ENCODE measurements around the gene COG5.

The COG5 gene
- total RNA-seq: 36.6 to 85.9 (median 67.3) reads per million in 18 experiments

DNA sequence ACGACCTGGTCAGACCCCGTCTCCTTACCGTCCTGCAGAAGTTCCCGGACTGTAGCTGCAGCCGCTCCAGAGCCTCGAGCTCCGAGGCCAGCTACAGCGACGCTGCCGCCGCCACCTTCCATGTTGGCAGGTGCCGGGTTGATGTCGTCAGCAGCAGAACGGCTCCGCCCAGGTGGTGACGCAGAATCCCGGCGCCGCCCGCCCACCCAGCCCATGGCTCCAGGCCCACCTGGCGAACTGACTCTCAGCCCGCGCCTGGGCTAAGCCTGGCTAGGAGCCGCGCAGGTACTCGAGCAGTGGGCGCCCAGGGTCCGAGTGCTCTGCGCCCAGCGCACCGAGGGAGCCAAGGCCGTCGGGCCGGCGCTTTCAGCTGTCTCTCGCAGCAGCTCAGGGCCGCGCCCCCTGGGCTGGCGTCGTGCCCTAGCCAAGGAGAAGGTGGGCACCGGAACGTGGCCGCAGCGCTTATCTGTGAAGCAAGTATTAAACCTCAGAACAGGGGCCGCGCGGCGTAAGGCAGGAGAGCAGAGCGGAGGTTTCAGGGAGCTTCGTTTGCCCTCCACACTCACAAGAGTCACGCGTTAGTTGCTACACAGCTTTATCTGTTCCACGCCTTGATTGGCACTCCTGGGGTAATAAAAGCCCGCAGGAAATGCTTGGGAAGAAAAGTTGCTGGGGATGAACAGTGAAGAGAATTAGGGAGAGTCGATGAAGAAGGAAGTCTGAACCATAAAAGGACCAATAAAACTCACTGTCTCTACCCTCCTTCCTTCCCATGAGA, at the start of gene COG5, which contains the start of gene DUS4L:
COG5 (minus strand) TSS at position 146 of the 778 bp plus-strand sequence; CDS start at position 122, 24 bp downstream.
DUS4L (plus strand) TSS at position 197 of the 778 bp plus-strand sequence. CDS start 3,100 bp downstream, outside the sequence.
- DNase-seq: peak; percentile 71 to 85

- no peak for DNase-seq
Measured at GRCh38 chr7:107613439-107613838, 49.7 kb upstream of the COG5 start.

- no peak for DNase-seq
Measured at GRCh38 chr7:107610323-107610722, 46.6 kb upstream of the COG5 start.

- DNase-seq: no peak
Measured at GRCh38 chr7:107609811-107610261, 46.1 kb upstream of the COG5 start.

DNA sequence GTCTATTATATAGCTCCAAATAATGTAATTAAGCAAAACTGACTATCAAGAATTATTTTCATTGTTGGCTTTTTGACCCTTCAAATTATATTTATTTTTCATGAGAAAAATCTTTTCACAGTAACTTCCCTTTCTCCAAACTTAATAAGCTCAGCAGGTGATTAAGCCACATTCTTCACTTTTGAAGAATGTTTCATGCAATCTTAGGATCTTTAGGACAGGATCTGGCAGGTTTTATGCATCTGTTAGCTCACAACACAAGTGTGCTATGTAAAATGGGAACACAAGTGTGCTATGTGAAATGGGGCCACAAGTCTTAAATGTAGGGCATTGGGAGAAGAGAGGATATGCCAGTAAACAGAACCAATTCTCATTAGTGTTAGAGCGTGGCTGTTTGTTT, 42.6 kb upstream of the COG5 start:
- DNase-seq: no peak

DNA sequence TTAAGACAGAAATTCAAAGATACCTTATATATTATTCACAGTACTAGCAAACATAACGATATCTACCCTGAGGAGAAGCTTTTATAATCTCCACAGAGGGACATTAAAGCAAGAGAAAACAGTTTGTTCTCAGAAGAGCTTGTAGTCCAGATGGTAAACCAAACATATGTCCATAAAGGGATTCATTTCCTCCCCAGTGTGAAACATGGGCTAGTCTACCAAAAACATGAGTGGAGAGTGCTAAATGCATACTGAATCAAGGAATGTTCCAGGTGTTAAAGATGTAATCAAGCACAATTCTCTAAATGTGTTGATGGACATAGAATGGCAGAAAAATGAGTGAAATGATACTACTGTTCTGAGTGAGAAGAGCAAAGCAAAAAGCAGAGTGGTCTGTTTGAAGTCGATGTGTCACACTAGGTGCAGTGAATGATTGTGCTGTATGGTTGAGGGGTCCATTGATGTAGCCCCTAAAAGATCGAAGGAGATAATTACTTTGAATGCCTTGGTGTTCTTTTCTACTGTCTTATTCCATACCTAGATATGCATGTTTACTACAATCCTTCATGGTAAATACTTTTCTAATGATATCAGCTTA, 41.6 kb upstream of the COG5 start:
- DNase-seq: no peak

DNA sequence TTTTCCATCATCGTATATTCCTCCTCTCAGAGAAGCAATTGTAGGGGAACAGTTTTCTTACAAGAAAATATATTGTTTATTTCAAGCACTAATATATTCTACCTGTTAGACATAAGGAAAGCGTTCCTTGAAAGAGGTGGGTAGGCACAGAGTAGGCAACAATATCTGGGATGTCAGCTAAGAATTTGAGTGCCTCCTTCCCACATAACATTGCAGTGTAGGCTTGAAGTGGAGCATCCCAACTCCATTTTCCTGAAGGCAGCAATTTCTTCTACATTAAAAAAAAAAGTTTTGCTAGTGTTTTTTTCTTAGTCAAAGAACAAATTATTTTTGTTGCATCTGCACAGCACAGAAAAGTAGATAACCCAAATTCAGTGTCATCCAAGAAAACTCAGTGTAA, 37.1 kb upstream of the COG5 start:
- DNase-seq: no peak

DNA sequence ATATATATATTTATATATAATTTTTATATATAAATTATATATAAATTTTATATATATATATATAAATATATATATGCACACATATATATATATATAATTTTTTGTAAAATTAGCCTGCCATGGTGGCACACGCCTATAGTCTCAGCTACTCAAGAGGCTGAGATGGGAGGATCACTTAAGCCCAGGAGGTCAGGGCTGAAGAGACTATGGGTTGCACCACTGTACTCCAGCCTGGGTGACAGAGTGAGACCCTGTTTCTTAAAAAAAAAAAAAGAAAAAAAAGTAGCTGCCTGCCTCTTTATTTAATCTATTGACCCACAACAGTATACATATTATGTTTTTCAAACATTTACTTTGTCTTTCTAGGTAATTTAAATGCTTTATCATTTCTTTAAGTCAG, 35.5 kb upstream of the COG5 start:
- no peak for DNase-seq

- DNase-seq: no peak
Measured at GRCh38 chr7:107597953-107598352, 34.2 kb upstream of the COG5 start.

GRCh38 chr7:107597582-107597916, 33.8 kb upstream of the COG5 start:
- DNase-seq: no peak

- DNase-seq: no peak
Measured at GRCh38 chr7:107596881-107597581, 33.3 kb upstream of the COG5 start.

DNA sequence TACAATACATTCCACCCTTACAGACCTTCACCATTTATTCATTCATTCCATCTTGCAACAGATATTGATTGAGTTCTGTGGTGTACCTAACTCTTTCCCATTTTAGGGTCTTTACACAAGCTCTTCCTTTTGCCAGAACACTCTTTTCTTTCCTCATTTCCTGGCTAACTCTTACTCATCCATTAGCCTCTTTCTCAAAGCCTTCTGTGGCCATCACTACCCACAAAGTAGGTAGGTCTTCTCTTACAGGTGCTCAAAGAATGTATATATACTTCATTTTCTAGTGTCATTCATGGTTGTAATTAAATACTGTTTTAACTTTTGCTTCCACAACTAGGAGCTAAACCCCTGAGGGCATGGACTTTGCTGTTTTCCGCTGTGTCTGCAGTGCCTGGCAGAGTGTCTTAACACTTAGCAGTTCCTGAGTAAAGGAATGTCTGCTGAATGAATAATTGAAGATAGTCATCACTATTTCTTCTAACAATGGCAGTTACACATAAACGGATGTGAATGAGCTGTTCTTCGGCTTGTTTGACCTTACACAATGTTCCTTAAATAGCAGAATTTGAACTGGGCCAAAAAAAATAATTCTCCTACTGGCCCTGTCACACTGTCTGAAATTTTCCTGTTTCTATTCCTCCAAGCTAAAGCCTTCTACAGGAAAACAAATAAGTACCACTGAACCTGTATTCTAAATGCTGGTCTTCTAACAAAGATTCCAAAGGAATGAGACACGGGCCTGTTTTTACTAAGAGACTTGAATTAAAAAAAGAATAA, 31.4 kb upstream of the COG5 start:
- DNase-seq: no peak

GRCh38 chr7:107593025-107593410, 29.3 kb upstream of the COG5 start:
- no peak for DNase-seq

DNA sequence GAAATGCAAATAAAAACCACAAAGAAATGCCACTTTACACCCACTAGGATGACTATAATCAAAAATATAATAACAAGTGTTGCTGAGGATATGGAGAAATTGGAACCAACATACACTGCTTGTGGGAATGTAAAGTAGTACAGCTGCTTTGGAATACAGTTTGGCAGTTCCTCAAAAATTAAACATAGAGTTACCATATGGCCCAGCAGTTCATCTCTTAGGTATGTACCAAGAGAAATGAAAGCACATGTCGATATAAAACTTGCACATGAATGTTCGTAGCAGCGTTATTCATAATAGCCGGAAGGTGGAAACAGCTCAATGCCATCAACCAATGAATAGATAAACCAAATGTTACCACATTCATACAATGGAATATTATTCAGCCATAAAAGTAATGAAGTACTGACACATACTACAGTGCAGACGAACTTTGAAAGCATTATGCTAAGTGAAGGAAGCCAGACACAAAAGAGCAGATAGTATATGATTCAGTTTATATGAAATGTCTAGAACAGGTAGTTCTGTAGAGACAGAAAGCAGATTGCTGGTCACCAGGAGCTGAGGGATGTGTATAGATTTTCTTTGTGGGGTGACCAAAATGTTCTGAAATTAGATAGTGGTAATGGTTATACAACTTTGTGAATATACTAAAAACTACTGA, 28.8 kb upstream of the COG5 start:
- DNase-seq: no peak

DNA sequence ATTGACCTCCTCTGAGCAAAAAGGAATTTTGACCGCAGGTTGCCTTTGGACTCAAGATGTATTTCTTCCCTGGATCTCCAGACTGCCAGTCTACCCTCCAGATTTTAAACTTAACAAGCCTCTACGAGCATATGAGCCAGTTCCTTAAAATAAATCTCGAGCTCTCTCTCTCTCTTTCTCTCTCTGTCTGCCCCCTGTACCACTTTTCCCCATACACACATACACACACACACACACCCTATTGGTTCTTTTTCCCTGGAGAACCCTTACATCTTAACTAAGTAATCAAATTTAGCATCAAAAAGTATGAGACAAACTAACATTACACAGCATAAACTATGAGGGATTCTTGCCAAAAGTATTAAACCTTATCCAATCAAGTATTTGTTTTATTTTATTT, 27.7 kb upstream of the COG5 start:
- DNase-seq: no peak

DNA sequence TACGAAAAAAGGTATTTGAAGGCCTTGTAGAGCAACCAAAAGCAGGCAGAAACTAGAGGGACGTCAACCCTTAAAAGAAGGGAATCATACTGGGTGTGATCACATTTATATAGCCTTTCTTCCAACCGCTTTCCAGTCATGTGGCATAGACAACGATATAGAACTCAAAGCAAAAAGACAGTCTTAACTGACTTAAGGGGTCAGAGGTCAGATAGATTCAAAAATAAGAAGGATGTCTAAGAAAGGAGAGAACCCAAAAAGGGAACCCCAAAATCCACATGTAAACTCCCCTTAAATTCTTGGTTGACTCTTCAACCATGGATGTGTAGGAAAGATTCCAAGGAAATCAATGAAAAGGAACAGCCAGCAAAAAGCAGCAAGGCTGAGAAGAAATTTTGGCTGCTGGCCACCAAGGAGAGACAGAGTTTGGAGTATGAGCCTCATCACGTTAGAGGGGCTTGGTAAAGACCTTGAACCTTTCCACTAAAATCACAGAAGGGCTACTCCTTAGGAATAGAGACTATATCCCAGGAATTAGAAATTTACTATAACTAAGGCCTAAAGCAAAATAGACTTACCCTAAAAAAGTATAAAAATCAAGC, 24.9 kb upstream of the COG5 start:
- no peak for DNase-seq

GRCh38 chr7:107584716-107585115, 21.0 kb upstream of the COG5 start:
- no peak for DNase-seq

DNA sequence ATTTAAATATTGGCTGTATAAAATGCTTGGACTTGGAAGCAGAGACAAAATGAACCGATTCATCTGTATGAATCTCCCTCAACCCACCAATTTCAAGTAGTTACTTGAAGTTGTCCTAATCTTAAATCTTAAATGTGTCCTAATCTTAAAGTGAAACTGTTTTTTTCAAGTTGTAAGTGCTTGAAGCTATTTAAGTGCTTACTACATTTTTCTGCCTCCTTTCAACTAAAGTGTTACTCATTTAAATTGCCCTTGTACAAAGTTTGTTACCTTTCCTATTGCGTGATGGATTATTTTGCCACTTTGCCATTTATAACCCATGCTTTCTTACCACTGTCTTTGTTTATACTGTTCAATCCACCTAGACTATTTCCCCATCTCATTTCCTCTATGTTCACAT, 19.2 kb upstream of the COG5 start:
- DNase-seq: no peak

DNA sequence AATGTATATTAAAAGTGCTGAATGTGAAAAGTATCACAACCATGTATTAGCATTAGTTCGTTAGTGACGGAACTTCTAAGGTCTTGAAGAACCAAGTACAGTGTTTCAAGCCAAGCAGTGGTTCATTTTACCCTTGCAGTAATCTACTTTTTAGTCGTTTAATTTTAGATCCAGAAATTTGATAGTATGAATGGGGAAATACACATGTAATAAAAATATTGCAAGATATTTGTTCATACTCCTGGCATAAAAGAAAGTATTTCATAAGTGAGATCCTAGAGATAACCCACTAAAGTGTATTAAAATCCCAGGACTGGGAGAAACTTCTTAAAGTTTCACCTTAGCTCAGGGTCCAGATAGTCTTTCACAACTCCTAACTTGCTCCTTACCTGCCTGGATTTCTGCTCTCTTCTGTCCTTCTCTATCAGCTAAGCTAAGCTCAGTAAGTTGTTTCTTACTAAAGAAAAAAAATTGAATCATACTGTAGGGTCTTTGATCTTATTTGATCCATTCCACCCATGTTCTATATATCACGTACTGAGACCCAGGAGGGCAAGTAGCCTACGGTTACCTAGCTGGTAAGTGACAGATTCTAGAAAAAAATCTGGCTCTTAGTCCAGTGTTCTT, 17.8 kb upstream of the COG5 start:
- DNase-seq: no peak

GRCh38 chr7:107580716-107581383, 17.1 kb upstream of the COG5 start:
- no peak for DNase-seq
